ENCODE results near the gene CYTH1.
A peak's percentile ranks its signal among the peaks of the same experiment; 100 is the strongest.

CYTH1 gene

GRCh38 chr17:78781893-78782304, at the start of gene CYTH1:
TSS of gene CYTH1 (minus strand) at chr17:78782273. CDS start at chr17:78782223, 50 bp downstream.
- DNase-seq, result no peak

GRCh38 chr17:78829477-78829876, 47.4 kb upstream of the CYTH1 start:
- no peak for DNase-seq

GRCh38 chr17:78828470-78829185, 46.6 kb upstream of the CYTH1 start:
- no peak for DNase-seq

GRCh38 chr17:78826836-78827509, 44.9 kb upstream of the CYTH1 start:
- peak in 1 of 2 donors; percentile 41 for DNase-seq

GRCh38 chr17:78826421-78826820, 44.3 kb upstream of the CYTH1 start:
- DNase-seq, result no peak

GRCh38 chr17:78825696-78826095, 43.6 kb upstream of the CYTH1 start:
- no peak for DNase-seq

GRCh38 chr17:78824240-78824639, 42.2 kb upstream of the CYTH1 start:
- DNase-seq, result no peak

GRCh38 chr17:78823282-78824046, 41.4 kb upstream of the CYTH1 start:
- no peak for DNase-seq

GRCh38 chr17:78822552-78822951, 40.5 kb upstream of the CYTH1 start:
- no peak for DNase-seq

- no peak for DNase-seq
These were observed 39.9 kb upstream of the CYTH1 start for GRCh38 chr17:78821961-78822360.

GRCh38 chr17:78820841-78821240, 38.8 kb upstream of the CYTH1 start:
- DNase-seq, result no peak

- DNase-seq, result no peak
These were observed 38.0 kb upstream of the CYTH1 start for GRCh38 chr17:78819806-78820792.

GRCh38 chr17:78819402-78819801, 37.3 kb upstream of the CYTH1 start:
- DNase-seq, result no peak

- peak; percentile 69 to 70 for DNase-seq
These were observed 36.9 kb upstream of the CYTH1 start for GRCh38 chr17:78818932-78819331.

- DNase-seq, result no peak
These were observed 36.2 kb upstream of the CYTH1 start for GRCh38 chr17:78818152-78818846.

- peak; percentile 78 to 85 for DNase-seq
These were observed 35.0 kb upstream of the CYTH1 start for GRCh38 chr17:78817123-78817522.

- DNase-seq, result no peak
These were observed 33.6 kb upstream of the CYTH1 start for GRCh38 chr17:78815696-78816095.

GRCh38 chr17:78812855-78813254, 30.8 kb upstream of the CYTH1 start:
- DNase-seq, result no peak

GRCh38 chr17:78808163-78808562, 26.1 kb upstream of the CYTH1 start:
- no peak for DNase-seq

GRCh38 chr17:78806451-78806850, 24.4 kb upstream of the CYTH1 start:
- DNase-seq, result peak; percentile 71 to 77

- DNase-seq, result peak; percentile 50 to 63
These were observed 23.2 kb upstream of the CYTH1 start for GRCh38 chr17:78805301-78805700.

- no peak for DNase-seq
These were observed 22.7 kb upstream of the CYTH1 start for GRCh38 chr17:78804777-78805176.

Measured in CD4-positive, alpha-beta T cell treated with Interleukin-1 beta for 1 hour (primary cell).